GM12873 (cell line): ENCODE measurements around the gene MS4A18.

ENCODE experiments used
- TF ChIP-seq, protein P1 (sequence below): IDR thresholded peaks from 2 replicates; pipeline ENCODE4 v1.5.1; 2012; ENCODE audit warnings: low read depth, mild to moderate bottlenecking, moderate library complexity, low read length, control low read depth; ENCODE audit not compliant: insufficient read depth; ENCODE audit errors: missing control alignments

The MS4A18 gene

DNA sequence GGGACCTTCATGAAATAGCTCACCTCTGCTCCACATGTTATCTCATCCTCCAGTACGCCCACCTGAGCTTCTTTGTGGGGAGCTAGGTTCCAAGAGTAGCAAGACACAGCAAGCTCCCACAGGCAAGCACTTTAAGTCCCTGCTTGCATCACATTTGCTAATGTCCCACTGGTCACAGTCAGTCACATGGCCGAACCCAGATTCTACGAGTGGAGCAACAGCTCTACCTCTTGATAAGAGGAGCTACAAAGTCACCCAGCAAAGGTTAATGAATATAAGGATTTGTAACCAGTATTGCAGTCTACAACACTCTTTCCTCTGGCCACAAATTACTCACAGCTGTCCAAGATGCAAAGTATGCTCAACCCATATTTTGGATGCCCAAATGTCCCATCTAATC is 16.9 kb downstream of the MS4A18 start:
- TF ChIP-seq, protein P1, sequence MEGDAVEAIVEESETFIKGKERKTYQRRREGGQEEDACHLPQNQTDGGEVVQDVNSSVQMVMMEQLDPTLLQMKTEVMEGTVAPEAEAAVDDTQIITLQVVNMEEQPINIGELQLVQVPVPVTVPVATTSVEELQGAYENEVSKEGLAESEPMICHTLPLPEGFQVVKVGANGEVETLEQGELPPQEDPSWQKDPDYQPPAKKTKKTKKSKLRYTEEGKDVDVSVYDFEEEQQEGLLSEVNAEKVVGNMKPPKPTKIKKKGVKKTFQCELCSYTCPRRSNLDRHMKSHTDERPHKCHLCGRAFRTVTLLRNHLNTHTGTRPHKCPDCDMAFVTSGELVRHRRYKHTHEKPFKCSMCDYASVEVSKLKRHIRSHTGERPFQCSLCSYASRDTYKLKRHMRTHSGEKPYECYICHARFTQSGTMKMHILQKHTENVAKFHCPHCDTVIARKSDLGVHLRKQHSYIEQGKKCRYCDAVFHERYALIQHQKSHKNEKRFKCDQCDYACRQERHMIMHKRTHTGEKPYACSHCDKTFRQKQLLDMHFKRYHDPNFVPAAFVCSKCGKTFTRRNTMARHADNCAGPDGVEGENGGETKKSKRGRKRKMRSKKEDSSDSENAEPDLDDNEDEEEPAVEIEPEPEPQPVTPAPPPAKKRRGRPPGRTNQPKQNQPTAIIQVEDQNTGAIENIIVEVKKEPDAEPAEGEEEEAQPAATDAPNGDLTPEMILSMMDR: no peak

DNA sequence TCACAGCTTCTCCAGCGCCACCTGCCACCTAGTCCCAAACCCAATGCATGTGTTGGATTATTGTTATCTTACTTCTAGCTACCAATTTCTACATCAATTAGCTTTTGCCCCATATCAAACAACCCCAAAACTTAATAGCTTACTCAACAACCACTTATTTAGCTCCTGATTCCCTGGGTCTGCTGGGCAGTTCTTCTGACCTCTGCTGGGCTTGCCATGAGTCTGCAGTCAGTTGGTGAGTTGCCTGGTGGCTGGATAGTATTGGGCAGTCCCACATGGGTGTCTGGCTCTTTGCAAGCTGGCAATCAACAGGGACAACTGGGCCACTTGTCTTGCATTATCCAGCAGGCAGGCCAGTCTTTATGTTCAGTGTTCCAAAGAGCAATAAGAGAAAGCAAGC is 18.5 kb downstream of the MS4A18 start:
- TF ChIP-seq, protein P1: no peak

DNA sequence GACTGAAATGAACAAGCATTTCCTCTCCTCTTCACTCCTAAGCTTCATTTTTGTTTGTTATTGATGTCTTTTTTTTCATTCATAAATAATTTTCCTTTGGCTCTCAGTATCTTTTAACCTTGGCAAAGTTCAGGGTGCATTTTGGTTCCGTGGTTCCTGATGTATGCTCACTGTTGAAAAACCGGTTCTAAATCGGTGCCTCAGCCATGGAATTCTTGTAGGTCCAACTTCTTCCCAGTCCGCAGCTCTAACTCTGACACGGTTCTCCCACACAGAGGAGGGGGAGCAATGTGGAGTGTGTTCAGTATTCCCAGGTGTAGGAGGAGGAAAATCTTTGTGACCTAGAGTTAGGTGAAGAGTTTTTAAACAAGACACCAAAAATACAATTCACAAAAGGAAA is 19.6 kb downstream of the MS4A18 start:
- TF ChIP-seq, protein P1: no peak

DNA sequence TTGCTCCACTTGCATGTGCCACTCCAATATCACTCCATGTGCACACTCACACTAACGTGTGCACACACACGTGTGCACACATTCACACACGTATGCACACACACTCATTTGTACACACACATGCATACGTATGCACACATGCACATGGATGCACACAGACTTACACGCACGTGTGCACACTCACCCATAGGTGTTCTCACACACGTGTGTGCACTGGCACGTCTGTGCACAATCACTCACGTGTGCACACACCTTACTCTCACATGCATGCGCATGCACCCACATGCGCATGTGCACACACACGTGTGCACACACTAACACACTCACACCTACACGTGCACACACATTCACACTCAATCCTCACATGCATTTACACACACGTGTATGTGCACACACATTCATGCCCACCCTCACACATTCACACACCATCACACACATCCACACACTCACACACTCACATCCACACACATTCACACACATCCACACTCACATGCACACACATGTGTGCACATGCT is 22.9 kb downstream of the MS4A18 start:
- TF ChIP-seq, protein P1: no peak

DNA sequence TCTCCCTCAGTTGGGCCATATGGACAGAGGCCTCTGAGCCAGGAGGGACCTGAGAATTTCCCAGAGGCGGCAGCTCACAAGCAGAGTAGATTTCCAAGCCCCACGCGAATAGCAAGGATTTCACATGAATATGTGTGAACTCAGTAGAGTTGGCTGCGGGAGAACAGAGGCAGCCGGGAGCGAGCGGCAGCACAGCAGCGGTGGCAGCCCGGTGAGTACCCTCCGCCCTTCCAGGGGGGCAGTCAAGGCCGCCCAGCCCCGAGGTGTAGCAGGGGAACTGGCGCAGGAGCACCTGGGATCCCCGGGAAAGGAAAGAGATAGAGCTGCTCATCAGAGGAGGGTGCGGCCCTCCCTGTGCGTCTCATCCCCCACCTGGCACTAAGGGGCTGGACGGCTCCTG is 23.7 kb downstream of the MS4A18 start:
- TF ChIP-seq, protein P1: no peak

DNA sequence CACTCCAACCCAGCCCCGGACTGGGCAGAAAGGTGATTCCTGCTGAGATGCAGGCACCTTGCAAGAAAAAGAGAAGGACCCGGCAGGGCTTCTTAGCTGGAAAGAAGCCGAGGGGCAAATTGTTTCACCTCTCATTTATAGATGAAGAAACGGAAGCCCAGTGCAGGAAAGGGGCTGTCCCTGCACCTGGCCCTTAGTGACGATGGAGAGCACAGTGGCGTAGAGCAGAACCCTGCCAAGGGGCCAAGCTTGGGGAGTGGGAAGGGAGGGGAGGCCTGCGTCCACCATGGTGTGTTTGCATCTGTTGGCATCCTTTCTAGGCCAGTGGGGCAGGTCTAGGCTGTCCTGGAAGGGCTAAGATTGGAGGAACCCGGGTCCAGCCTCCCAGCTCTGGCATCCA is 24.3 kb downstream of the MS4A18 start:
- TF ChIP-seq, protein P1: no peak

DNA sequence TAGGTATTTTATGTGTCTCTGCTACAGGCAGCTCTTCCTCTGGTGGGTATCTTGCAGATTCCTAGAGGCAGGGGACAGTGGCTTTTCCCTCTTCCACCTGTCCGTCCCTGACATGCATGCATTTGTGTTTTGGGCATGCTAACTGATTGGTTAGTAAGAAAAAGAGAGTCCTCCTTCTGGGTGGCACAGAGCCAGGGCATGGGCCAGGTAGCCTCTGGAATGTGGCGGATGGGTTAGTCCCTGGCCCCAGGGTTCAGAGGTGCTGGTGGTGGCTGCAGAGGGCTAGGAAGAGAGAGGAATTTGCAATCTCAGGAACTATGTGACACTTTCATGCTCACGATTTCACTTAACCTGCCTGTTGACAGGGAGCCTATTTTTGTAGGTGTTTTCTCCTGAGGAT is 26.4 kb downstream of the MS4A18 start:
- TF ChIP-seq, protein P1: no peak
